Right renal pelvis (tissue), 4 donors: Measurements from ENCODE around the gene MB21D2. TPM values are rescaled to one million over a fixed set of nuclear protein-coding genes. Genes with fewer than 3 reads are reported as not detected.
A peak's percentile ranks its signal among the peaks of the same experiment; 100 is the strongest.
"Not testable (repeated sequence)": the region's sequence is repeated elsewhere in the genome, so short reads cannot be mapped to it uniquely, and the experiment has no call there.

ENCODE experiments used
- DNase-seq, 4 donors: peaks; one replicate each; pipeline ENCODE4 v3.0.0-alpha.2; 2013; ENCODE audit warnings: low read depth in 4 of 4, low spot score in 3 of 4, missing footprints in 1 of 4
- polyA plus RNA-seq, 4 donors: library from polyadenylated mRNA; unstranded; fragments of 120-200 nt; gene quantifications; one replicate each; pipeline ENCODE4 v1.2.1, GENCODE V29; 2013; ENCODE audit not compliant: insufficient read length in 4 of 4

The MB21D2 gene, protein sequence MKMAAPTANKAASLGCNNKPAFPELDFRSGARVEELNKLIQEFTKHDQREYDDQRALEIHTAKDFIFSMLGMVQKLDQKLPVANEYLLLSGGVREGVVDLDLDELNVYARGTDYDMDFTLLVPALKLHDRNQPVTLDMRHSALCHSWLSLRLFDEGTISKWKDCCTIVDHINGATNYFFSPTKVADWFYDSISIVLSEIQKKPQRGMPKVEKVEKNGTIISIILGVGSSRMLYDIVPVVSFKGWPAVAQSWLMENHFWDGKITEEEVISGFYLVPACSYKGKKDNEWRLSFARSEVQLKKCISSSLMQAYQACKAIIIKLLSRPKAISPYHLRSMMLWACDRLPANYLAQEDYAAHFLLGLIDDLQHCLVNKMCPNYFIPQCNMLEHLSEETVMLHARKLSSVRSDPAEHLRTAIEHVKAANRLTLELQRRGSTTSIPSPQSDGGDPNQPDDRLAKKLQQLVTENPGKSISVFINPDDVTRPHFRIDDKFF
- polyA plus RNA-seq, result 10 to 100 TPM; 14.9 to 18.4 (median 17.8) TPM

DNA sequence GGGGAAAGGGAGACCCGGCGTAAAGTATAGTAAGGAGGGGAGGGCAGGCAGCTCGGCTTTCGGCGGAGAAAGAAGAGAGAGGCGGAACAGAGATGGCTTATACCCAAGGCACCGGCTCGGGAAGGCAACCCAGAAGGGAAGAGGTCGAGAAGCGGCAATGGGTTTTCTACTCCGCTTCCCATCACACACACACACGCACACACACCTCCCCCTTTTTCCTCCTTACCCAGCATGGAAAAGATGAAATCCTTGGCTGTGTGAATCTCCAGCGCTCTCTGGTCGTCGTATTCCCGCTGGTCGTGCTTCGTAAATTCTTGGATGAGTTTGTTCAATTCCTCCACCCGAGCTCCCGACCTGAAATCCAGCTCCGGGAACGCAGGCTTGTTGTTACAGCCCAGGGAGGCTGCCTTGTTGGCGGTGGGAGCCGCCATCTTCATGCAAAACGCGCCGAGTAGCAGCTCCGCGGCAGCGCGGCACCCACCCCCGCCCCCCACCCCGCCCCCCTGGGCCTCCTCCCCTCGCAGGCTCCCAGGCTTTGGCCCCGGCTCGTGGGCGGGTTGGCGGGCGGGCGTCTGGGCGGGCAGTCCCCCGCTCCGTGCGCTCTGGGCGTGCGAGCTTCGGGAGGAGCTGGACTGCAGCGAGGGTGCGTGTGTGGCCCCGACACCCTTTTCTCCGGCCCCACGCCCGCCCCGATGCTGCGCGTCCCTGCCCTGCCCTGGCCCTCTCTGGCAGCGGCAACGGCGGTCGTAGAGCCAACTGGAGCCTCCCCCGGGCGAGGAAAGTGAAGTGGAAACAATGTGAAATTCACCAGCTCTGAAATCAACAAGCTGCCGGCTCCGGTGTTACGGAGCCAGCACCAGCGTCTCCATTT, at the start of gene MB21D2:
Gene MB21D2, minus strand, starts transcription at position 453 of the 871 bp plus-strand sequence. Its CDS starts 16 bp downstream, at position 437.
- peak; percentile 60 to 66 (median 62) for DNase-seq

DNA sequence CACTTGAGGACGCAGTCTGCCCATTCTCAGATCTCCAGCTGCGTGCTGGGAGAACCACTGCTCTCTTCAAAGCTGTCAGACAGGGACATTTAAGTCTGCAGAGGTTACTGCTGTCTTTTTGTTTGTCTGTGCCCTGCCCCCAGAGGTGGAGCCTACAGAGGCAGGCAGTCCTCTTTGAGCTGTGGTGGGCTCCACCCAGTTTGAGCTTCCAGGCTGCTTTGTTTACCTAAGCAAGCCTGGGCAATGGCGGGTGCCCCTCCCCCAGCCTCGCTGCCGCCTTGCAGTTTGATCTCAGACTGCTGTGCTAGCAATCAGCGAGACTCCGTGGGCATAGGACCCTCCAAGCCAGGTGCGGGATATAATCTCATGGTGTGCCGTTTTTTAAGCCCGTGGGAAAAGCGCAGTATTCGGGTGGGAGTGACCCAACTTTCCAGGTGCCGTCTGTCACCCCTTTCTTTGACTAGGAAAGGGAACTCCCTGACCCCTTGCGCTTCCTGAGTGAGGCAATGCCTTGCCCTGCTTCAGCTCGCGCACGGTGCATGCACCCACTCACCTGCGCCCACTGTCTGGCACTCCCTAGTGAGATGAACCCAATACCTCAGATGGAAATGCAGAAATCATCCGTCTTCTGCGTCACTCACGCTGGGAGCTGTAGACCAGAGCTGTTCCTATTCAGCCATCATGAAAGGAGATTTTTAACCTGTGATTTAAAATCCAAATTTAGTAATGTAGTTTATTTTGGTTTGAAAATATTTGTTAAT, 47.5 kb upstream of the MB21D2 start:
- DNase-seq, result not testable (repeated sequence)

DNA sequence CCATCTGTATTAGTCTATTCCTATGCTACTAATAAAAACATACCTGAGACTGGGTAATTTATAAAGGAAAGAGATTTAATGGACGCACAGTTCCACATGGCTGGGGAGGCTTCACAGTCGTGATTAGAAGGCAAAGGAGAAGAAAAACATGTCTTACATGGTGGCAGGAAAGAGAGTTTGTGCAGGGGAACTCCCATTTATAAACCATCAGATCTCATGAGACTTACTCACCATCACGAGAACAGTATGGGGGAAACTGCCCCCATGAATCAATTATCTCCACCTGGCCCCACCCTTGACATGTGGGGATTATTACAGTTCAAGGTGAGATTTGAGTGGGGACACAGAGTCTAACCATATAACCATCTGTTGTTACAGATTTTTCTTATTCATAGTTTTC, 42.1 kb upstream of the MB21D2 start:
- no peak for DNase-seq

DNA sequence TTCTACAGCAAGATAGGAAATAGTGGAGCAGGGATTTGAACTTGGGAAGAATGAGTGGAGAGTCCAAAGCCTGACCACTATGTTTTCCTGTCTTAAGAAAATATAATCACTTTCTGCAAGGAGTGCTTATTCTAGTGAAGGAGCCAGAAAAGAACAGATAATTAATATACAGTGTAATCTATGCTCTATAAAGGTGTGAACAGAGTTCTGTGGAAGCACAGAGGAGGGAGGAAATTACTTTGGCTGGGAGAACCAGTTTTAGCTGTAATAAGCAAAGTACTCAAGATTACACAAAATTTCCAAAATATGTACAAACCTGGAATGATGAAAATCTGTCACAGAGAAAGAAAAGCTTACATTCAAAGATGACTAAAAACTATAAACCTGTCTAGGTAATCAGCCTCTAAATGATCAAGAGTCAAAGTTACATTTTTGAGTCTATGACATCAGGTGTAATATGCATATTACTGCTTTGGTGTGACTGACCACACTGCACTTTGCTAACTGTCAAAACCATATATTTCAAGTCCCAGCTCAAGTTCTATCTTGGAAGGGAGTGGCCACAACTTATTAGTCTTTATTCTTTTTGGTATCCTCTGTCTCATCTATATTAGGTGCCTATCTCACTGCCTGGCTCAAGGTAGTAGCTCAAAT, 40.7 kb upstream of the MB21D2 start:
- no peak for DNase-seq

DNA sequence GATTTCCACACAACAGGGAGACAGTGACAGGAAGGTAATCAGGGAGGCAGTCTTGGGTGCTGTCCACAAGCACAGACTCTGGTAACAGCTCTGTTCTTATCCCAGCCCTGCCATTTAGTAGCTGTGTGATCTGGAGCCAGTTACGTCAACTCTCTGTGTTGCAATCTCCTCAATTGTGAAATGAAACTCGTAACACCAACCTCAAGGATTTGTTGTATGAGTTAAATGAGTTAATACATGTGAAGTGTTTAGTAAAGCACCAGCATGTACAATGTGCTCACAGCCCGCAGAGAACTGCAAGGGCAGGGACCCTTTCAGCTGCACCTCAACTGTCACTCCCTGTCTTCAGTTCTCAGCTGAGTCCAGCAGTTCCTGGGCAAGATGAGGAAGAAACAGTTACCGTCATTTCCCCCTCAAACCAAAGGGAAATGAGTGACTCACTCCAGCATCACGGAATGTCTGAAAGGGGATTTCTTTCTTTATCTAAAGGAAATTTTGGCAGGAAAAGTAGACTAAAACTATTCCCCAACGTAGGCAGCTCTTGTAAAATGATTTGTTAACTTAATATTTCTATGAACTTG, 39.9 kb upstream of the MB21D2 start:
- DNase-seq, result no peak

DNA sequence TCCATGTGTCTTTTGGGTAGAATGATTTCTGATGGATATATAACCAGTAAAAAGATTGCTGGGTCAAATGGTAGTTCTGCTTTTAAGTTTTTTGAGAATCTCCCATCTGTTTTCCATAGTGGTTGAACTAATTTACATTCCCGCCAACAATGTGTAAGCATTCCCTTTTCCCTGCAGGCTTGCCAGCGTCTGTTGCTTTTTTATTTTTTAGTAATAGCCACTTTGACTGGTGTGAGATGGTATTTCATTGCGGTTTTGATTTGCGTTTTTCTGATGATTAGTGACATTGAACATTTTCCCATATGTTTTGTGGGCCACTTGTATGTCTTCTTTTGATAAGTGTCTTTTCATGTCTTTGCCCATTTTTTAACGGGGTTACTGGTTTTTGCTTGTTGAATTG, 36.3 kb upstream of the MB21D2 start:
- DNase-seq, result no peak

DNA sequence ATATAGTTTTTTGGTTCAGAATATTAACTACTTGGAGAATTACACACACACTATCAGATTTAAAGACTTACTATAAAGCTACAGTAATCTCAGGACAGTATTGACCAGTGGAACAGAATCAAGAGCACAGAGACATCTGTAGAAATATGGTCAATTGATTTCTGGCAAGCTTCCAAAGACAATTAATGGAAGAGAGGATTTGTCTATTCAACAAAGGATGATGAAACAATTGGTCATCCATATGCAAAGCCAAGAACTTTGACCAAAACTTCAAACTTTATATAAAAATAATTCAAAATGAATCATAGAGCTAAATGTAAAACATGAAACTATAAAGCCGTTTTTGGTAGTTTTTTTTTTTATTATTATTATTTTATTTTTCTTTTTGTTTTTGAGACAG, 29.8 kb upstream of the MB21D2 start:
- DNase-seq, result no peak

DNA sequence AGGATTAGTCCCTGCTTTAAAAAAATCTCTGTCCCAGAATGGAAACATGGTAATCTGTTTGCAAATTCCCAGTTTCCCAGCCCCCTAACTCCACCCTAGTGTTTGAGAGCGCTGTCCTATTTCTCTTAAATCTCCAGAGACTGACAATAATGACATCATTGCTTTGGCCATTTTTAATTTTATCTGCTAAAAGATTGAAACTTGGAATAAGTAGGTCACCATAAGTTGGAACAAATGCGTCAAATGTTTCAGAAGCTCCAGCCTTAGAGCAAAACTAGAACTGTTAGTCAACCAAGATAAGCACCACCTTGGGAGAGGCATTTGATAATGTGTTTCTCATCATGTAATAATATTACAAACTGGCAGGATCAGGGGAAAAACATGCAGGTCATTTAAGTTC, 25.7 kb upstream of the MB21D2 start:
- DNase-seq, result no peak

DNA sequence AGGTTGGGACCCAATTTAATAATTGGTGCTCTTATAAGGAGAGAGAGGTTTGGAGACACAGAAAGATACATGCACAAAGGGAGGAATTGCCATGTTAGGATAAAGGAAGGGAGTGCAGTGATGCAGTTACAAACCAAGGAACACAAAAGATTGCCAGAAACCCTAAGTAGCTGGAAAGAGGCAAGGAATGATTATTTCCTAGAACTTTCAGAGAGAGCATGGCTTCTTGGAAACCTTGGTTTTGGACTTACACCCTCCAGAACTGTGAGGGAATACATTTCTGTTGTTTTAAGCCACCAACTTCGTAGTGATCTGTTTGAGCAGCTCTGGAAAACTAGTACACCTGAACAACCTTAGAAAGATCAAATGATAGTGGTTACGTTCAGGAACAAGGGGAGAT, 25.0 kb upstream of the MB21D2 start:
- no peak for DNase-seq

DNA sequence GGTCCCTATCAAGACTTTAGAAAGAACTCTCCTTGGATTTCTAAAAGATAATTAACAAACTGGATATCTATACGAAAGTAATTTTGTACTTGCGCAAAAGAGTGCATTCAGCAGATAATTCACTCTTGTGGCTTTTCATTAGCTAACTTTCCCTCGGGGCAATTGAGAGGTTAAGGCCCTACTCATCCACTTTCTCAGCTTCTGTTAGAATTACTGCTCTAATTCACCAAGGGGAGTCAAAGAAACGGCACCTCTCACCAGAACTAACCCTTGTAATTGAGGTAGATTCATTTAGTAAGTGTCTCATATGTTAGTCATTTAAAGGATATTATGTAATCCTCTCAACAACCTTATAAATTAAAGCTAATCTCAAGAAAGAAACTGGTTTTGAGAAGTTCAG, 22.5 kb upstream of the MB21D2 start:
- DNase-seq, result no peak

DNA sequence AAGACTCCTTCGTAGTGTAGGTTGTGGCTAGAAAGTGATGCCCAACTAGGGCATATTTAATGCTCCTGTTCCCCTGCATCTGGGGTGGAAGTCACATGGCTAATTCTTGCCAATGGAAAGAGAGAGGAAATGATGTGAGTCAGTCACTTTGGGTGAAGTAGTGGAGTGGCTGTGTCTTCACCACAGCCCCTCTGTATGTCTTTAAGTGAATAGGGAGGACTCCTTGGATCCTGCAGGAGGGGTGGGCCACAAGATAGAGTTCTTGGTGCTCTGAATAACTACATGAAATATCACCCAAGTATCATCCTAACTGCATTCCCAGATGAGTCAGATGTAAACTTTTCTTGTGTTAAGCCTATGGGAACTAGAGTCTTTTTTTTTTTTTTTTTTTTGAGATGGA, 17.8 kb upstream of the MB21D2 start:
- no peak for DNase-seq

DNA sequence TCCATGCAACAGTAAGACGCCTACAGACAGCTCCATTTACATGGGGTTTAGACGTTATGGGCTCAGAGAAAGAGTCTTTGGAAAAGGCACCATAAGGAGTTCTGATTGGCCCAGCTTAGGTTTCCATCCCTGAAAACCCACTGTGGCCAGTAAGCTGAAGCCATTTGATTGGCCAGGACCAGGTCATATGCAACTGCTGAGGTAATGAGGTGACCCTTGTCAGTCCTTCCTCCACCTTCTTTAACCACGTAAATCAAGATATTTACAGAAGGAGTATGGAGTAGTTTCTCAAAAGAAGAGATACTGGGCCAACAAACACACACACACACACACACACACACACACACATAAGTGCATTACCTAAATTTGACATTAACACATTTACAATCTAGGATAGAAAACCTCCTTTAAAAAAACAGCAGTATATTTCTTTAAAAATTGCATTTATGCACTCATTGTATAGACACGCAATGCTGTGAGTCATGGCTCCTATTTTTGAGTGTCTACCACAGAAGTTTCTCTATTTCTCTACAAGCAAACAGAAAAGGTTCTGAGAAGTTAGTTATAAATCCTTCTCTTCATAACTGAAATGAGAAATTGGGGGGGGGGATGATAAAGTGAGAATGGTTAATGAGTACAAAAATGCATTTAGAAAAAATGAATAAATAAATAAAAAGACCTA, 16.3 kb upstream of the MB21D2 start:
- DNase-seq, result no peak

DNA sequence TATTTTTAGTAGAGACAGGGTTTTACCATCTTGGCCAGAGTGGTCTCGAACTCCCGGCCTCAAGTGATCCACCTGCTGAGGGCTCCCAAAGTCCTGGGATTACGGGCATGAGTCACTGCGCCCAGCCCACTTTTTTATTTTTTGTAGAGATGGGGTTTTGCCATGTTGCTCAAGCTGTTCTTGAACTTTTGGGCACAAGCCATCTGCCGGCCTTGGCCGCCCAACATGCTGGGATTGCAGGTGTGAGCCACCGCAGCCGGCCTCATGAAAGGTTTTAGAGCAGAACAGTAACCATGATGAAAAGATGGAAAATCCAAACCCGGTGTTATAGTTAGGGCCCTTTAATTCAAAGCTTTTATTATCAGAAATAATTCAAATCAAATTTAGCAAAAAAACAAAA, 15.6 kb upstream of the MB21D2 start:
- DNase-seq, result no peak

DNA sequence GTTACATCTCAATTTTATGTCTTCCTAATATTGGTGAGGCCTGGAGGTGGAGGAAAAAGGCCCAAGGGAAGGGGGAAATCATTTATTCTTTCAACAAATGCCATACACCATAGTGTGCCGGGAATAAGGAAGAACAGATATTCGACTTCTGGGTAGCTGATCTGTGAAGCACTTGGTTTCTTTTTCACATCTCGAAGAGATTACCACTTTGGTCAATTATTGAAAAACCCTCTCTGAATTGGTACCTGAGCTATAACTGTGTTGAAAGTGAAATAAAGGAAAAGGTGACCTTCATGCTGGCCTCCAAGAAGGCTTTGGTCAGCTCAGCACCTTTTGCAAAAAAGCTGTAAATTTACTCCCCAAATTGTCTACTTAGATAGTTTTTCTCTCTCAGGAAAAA, 14.2 kb upstream of the MB21D2 start:
- DNase-seq, result no peak

DNA sequence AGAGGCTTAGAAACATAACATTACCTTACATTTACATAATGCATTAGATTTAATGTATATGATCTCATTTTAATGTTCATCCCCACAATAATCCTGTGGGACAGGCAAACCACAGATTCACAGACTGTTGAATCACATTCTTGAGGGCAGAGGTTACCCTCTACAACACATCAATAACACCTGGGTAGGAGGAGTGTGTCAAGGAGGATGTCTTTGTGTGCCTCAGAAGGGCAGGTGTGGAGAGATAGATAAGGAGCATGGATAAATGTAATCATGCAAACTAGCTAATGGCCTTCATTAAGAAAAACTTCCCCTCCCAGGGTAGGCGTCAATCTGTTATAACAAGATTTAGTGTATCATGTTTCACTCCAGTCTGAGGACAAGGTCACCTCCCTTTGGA, 12.9 kb upstream of the MB21D2 start:
- DNase-seq, result no peak

DNA sequence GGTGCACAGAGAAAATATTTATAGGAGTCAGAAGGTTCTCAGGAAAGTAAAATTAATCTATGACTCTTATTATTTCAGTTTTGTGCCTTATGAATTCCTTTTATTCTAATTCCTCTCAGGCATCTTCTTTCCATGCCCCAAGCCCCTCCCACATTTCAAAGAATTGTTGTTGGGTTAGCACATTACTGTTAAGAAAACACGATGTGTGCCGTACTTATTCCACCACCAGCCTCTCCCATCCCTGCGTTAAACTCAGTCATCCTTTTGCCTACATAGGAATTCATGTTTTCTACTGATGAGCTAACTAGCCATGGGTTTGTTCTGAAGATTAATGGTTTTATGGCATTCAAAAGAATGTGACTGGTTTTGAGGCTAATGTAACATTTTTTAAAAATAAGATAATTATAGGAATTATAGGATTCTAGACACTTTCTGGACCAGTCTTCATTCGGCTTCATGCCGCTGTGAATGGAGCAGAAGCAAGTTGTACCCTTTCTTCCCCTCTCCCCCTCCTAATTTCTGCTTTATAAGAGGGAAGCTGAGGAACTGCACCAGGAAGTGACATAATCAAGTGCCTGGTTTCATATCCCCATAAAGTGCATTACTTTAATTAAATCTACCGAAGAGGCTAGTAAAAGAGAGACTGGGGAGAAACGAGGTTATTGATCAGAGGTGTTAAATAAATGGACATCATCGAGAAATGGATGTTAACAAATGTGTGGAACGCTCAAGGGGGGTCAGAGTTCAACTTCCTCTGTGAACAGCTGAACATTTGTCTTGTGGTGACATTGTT, 12.3 kb upstream of the MB21D2 start:
- no peak for DNase-seq

DNA sequence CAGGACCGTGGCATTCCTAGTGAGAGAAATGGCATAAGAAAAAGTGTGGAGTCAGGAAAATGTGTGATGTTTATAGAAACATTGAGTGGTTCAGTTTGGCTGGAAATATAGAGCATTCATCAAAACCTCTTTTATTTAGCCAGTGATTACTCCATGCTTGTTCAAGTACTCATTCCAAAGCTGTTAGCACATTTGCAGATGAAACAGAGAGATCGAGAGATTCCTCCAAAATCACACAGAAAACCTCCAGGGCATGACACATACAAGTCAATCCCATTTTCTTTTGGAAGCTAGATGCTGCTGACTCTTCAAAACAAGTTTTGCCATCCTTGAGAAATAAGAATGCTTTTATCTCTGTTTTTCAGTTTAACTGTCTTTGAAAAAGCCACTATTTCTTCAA, 11.5 kb upstream of the MB21D2 start:
- DNase-seq, result no peak

DNA sequence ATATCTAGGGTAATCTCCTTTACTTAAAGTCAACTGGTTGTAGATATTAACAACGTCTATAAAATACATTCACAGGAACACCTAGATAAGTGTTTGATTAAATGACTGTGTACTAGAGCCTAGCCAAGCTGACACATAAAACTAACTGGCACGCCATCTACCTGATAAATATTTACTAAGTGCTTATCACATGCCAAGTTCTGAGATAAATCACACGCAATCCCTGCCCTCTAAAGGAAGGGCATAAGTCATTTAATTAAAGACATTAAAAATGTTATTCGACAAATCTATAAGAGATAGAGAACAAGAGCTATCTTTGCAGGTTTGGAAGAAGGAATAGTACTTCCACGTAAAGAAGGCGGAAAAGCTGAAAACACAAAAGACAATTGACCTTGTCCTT, 11.1 kb upstream of the MB21D2 start:
- DNase-seq, result no peak

DNA sequence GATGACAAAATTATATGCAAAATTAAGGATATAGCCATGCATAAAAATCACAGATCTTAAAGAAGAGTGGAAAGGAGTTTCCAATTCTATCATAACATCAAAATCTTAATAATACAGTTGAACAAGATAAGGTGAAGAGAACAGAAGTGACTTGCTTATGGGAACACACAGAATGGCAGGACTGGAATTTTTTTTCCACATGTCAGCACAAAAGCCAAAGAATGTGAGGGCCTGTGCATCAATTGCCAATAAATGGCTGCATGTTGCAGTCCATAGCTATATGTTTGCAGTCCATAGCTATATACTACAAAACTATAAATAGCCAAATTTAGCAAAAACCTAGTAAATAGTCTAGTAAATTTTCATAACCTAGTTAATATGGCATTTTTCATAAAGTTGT, 10.4 kb upstream of the MB21D2 start:
- no peak for DNase-seq
